Astrocyte (in vitro differentiated cells and primary cell): Measurements from ENCODE around the gene PYGB. TPM values are rescaled to one million over a fixed set of nuclear protein-coding genes. Genes with fewer than 3 reads are reported as not detected.

Experiments
- DNase-seq: peaks from one replicate; pipeline ENCODE4 v3.0.0-alpha.2; 2010; ENCODE audit warnings: low read depth
- FAIRE-seq: peaks from 2 replicates; lab custom pipeline; 2011; peaks lifted over from hg19 to GRCh38; lab: Jason Lieb, UNC
- H2AFZ ChIP-seq: 2 replicates; pipeline ENCODE4 v1.6.0; 2012; ENCODE audit warnings: low read depth, low read length, inconsistent platforms
- H3K27ac ChIP-seq: 2 replicates; pipeline ENCODE4 v1.5.1; 2011; ENCODE audit warnings: low read depth, low read length, inconsistent platforms
- H3K27me3 ChIP-seq: 2 replicates; pipeline ENCODE4 v1.6.0; 2011; ENCODE audit warnings: low read length, inconsistent platforms; ENCODE audit not compliant: insufficient read depth
- H3K36me3 ChIP-seq: 2 replicates; pipeline ENCODE4 v1.5.1; 2011; ENCODE audit warnings: low read length, inconsistent platforms; ENCODE audit not compliant: insufficient read depth
- H3K4me1 ChIP-seq: 2 replicates; pipeline ENCODE4 v1.5.1; 2011; ENCODE audit warnings: low read length, inconsistent platforms; ENCODE audit not compliant: insufficient read depth
- H3K4me2 ChIP-seq: 2 replicates; pipeline ENCODE4 v1.6.0; 2012; ENCODE audit warnings: low read length, inconsistent platforms
- H3K4me3 ChIP-seq: 2 replicates; pipeline ENCODE4 v1.5.1; 2011; ENCODE audit warnings: low read depth, mild to moderate bottlenecking, low read length, inconsistent platforms; ENCODE audit not compliant: insufficient read depth
- H3K79me2 ChIP-seq: 2 replicates; pipeline ENCODE4 v1.6.0; 2012; ENCODE audit warnings: mild to moderate bottlenecking, low read length, inconsistent platforms; ENCODE audit not compliant: insufficient read depth
- H3K9ac ChIP-seq: 2 replicates; pipeline ENCODE4 v1.6.0; 2012; ENCODE audit warnings: mild to moderate bottlenecking, low read length, inconsistent platforms
- H3K9me3 ChIP-seq: 2 replicates; pipeline ENCODE4 v1.5.1; 2012; ENCODE audit warnings: low read depth, mild to moderate bottlenecking, low read length, inconsistent platforms; ENCODE audit not compliant: insufficient read depth
- H4K20me1 ChIP-seq: 2 replicates; pipeline ENCODE4 v1.6.0; 2012; ENCODE audit warnings: low read length, inconsistent platforms; ENCODE audit not compliant: insufficient read depth
- H3K27ac Mint-ChIP-seq: one replicate; pipeline ENCODE4 v1.8.0; 2021; ENCODE audit warnings: mild to moderate bottlenecking, mixed read lengths; ENCODE audit not compliant: unreplicated experiment
- H3K27me3 Mint-ChIP-seq: one replicate; pipeline ENCODE4 v1.8.0; 2021; ENCODE audit warnings: low read depth, mixed read lengths; ENCODE audit not compliant: unreplicated experiment
- H3K36me3 Mint-ChIP-seq: one replicate; pipeline ENCODE4 v1.8.0; 2021; ENCODE audit warnings: low read depth, mixed read lengths; ENCODE audit not compliant: unreplicated experiment
- H3K4me1 Mint-ChIP-seq: one replicate; pipeline ENCODE4 v1.8.0; 2021; ENCODE audit warnings: low read depth, mixed read lengths; ENCODE audit not compliant: unreplicated experiment
- H3K4me3 Mint-ChIP-seq: one replicate; pipeline ENCODE4 v1.8.0; 2021; ENCODE audit warnings: mild to moderate bottlenecking, moderate library complexity, mixed read lengths; ENCODE audit not compliant: unreplicated experiment
- H3K9me3 Mint-ChIP-seq: one replicate; pipeline ENCODE4 v1.8.0; 2021; ENCODE audit warnings: mild to moderate bottlenecking, mixed read lengths; ENCODE audit not compliant: unreplicated experiment
- CTCF ChIP-seq: IDR thresholded peaks from 2 replicates; pipeline ENCODE4 v1.5.1; 2011; ENCODE audit warnings: low read depth, mild to moderate bottlenecking, inconsistent platforms, low read length, moderate library complexity; ENCODE audit not compliant: insufficient read depth
- EZH2 ChIP-seq: IDR thresholded peaks from 2 replicates; pipeline ENCODE4 v1.6.1; 2012; ENCODE audit warnings: mild to moderate bottlenecking, low read length, inconsistent platforms; ENCODE audit not compliant: insufficient read depth
- total RNA-seq: library from RNA; stranded (reverse); gene quantifications from 2 replicates; pipeline ENCODE4 v1.2.1, GENCODE V29; 2021

Gene PYGB
- total RNA-seq, 1 donor from 2014 or later: 206 TPM

GRCh38 chr20:25287631-25288290, 39.9 kb downstream of the PYGB start:
- peaks cover 17% of the 10 kb centered on the region for H3K79me2 ChIP-seq
- FAIRE-seq: no peak
- H3K27ac Mint-ChIP-seq: peak overlapping the region; percentile 18

GRCh38 chr20:25288291-25289181, 40.7 kb downstream of the PYGB start:
- no peak for DNase-seq
- peaks cover 30% of the 10 kb centered on the region for H3K36me3 Mint-ChIP-seq

More at GRCh38 chr20:25287631-25288290, 39.9 kb downstream of the PYGB start:
- H3K4me3 ChIP-seq: no peak overlapping the region
- no peak overlapping the region for H3K27ac ChIP-seq
- DNase-seq: no peak
- TF ChIP-seq CTCF: no peak
- no peak for TF ChIP-seq EZH2
- H3K36me3 ChIP-seq: peaks cover 32% of the 10 kb centered on the region
- Mint-ChIP-seq H3K4me3 (no peak overlapping the region), H3K27me3 (no peaks in the 10 kb centered on the region), H3K36me3 (peaks cover 31% of the 10 kb centered on the region), H3K9me3 (no peaks in the 10 kb centered on the region), H3K4me1 (no peaks in the 10 kb centered on the region)
- H3K9ac ChIP-seq: no peak overlapping the region
- no peaks in the 10 kb centered on the region for H3K4me1 ChIP-seq
- H3K4me2 ChIP-seq: no peak overlapping the region
- H4K20me1 ChIP-seq: peaks cover 47% of the 10 kb centered on the region
- H2AFZ ChIP-seq: no peak overlapping the region
- H3K9me3 ChIP-seq: no peaks in the 10 kb centered on the region
- no peaks in the 10 kb centered on the region for H3K27me3 ChIP-seq

More at GRCh38 chr20:25288291-25289181, 40.7 kb downstream of the PYGB start:
- Mint-ChIP-seq H3K27me3 (no peaks in the 10 kb centered on the region), H3K9me3 (no peaks in the 10 kb centered on the region), H3K4me3 (no peak overlapping the region), H3K4me1 (no peaks in the 10 kb centered on the region), H3K27ac (no peak overlapping the region)
- H3K9ac ChIP-seq: no peak overlapping the region
- TF ChIP-seq CTCF (no peak), EZH2 (no peak)
- H3K27me3 ChIP-seq: no peaks in the 10 kb centered on the region
- peaks cover 32% of the 10 kb centered on the region for H3K36me3 ChIP-seq
- H3K27ac ChIP-seq: no peak overlapping the region
- FAIRE-seq: no peak
- peaks cover 17% of the 10 kb centered on the region for H3K79me2 ChIP-seq
- no peak overlapping the region for H3K4me2 ChIP-seq
- H3K4me3 ChIP-seq: no peak overlapping the region
- H3K9me3 ChIP-seq: no peaks in the 10 kb centered on the region
- peaks cover 47% of the 10 kb centered on the region for H4K20me1 ChIP-seq
- H3K4me1 ChIP-seq: no peaks in the 10 kb centered on the region
- no peak overlapping the region for H2AFZ ChIP-seq
